ENCODE measurements around the gene ZBTB43.

- TF ChIP-seq CTCF (IDR thresholded peaks at IDR 0.05; ENCODE audit: insufficient read depth, low read length, poor library complexity, severe bottlenecking): no peak
- TF ChIP-seq EZH2phosphoT487 (conservative IDR thresholded peaks at IDR 0.05; ENCODE audit: low read length): no peak
These were observed 48.8 kb downstream of the ZBTB43 start for GRCh38 chr9:126853667-126854066.
